ENCODE data around the gene SPOCK1. TPM values are rescaled to one million over a fixed set of nuclear protein-coding genes. Genes with fewer than 3 reads are reported as not detected.

Gene SPOCK1
- total and polyA plus RNA-seq, 2 donors (not counting 3 experiments of a cell fraction or from before 2014, with no cell fraction given) = 144 to 280 TPM

DNA sequence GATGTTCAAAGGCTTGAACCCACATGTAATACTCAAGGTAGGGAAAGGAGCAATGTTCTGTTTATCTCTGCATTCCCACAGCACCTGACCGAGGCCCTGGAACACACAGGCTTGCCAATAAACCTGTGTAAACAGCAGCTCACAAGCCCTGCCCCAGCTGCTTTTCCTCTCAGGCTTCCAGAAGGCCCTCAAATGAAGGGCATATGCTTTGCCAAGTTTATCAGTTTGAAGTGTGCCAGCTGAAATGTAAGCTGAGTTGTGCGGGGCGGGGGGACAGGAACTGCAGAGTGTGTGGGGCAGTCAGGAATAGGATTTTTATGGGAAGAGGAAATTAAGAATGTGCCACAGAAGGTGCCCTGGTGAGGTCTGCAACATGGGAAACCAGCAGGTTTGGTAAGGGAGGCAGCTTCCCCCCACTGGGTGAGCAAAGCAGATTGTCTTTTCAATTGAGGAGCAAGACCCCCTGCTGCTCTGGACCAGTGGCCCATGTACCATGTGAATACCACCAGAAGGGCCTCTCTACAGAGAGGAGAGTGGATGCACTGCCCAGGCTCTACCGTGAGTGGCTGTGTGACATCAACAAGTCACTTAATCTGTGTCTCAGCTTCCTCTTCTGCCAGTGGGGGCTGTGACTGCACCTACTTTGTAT, 194.8 kb downstream of the SPOCK1 start:
- DNase-seq (ENCODE audit: low read depth, low spot score) = peak; percentile 75

More for the DNA sequence above, 194.8 kb downstream of the SPOCK1 start:
- intact Hi-C loops (cut with micrococcal nuclease) (no loop called here), dilution Hi-C loops (cut with MboI; ENCODE audit: extremely low pct_ligation_motif_present, low sequenced_read_pairs) (no loop called here)
- POLR2A ChIA-PET = no interaction called here
- H3K4me1 ChIP-seq (ENCODE audit: control insufficient read depth, extremely low read depth, insufficient read depth, low read length) = peaks cover 28% of the 10 kb centered on the region
- no peaks in the 10 kb centered on the region for H3K9me1 ChIP-seq (replicated peaks; ENCODE audit: control insufficient read depth, extremely low read depth, insufficient read depth, low read length)
- H2AFZ ChIP-seq (ENCODE audit: low read depth, low read length) = no peak overlapping the region
- CTCF ChIA-PET = interaction anchor here (3.6 kb wide), 1 partner anchor 16 kb away, joined by 20 read pairs; no protein-coding TSS in a partner anchor
- no peak for TF ChIP-seq POLR2AphosphoS5 (IDR thresholded peaks at IDR 0.05; ENCODE audit: insufficient read depth, low read depth, low read length)
- TF ChIP-seq EZH2 (IDR thresholded peaks at IDR 0.05; ENCODE audit: borderline replicate concordance, low read depth, low read length, severe bottlenecking) = no peak
- no peak for TF ChIP-seq JUN (IDR thresholded peaks at IDR 0.05; ENCODE audit: borderline replicate concordance, insufficient read depth, insufficient read length, low read depth)
- TF ChIP-seq MYC (IDR thresholded peaks at IDR 0.05; ENCODE audit: low read depth, low read length) = no peak
- TF ChIP-seq CTCF (IDR thresholded peaks at IDR 0.05; ENCODE audit: extremely low read depth in 1 of 2, insufficient read depth in 1 of 2, low read depth in 1 of 2, low read length in 2 of 2) = no peak
- TF ChIP-seq POLR2A (IDR thresholded peaks at IDR 0.05; ENCODE audit: low read depth, low read length) = no peak
- no peak for TF ChIP-seq GATA2 (IDR thresholded peaks at IDR 0.05; ENCODE audit: insufficient read depth, insufficient read length, low read depth, low read length)
- TF ChIP-seq FOS (IDR thresholded peaks at IDR 0.05; ENCODE audit: borderline replicate concordance, insufficient read depth, low read length) = no peak
- no peak for TF ChIP-seq MAX (IDR thresholded peaks at IDR 0.05; ENCODE audit: insufficient read depth, insufficient read length)
- H3K9me3 ChIP-seq (replicated peaks; ENCODE audit: control insufficient read depth, insufficient read depth, low read length) = no peaks in the 10 kb centered on the region
- BruUV-seq (replicated peaks) = no TSS peak
- H3K27ac ChIP-seq (ENCODE audit: insufficient read depth, low read depth, low read length) = no peak overlapping the region
- no peaks in the 10 kb centered on the region for H4K20me1 ChIP-seq (replicated peaks; ENCODE audit: control insufficient read depth, extremely low read depth, insufficient read depth, low read length)
- H3K9ac ChIP-seq (replicated peaks; ENCODE audit: extremely low read depth, insufficient read depth, low read length) = no peak overlapping the region
- peaks cover 37% of the 10 kb centered on the region for H3K79me2 ChIP-seq (ENCODE audit: control insufficient read depth, insufficient read depth, low read length)
- no peak for FAIRE-seq
- no peak overlapping the region for H3K4me3 ChIP-seq (replicated peaks in 1 of 3; ENCODE audit: insufficient read depth in 1 of 3, low read depth in 1 of 3, low read length in 3 of 3)
- H3K36me3 ChIP-seq (ENCODE audit: control insufficient read depth in 2 of 2, extremely low read depth in 1 of 2, insufficient read depth in 2 of 2, low read length in 2 of 2) = no peaks in the 10 kb centered on the region
- H3K4me2 ChIP-seq (ENCODE audit: insufficient read depth, low read length) = no peak overlapping the region
- H3K27me3 ChIP-seq (ENCODE audit: control insufficient read depth in 2 of 2, insufficient read depth in 2 of 2, low read length in 2 of 2) = no peaks in the 10 kb centered on the region

All from endothelial cell of umbilical vein (primary cell).